Psoas muscle (tissue), 8 donors: ENCODE results near the gene LRP1. TPM values are rescaled to one million over a fixed set of nuclear protein-coding genes. Genes with fewer than 3 reads are reported as not detected.
A peak's percentile ranks its signal among the peaks of the same experiment; 100 is the strongest.

Experiments used
- ATAC-seq, 4 donors: fragments of 200-7000 bp; cut with Tn5 transposase; one replicate each; pipeline ENCODE4 v1.9.1; 2020; ENCODE audit warnings: moderate library complexity in 3 of 4, mild to moderate bottlenecking in 2 of 4
- DNase-seq, 2 donors: peaks; one replicate each; pipeline ENCODE4 v3.0.0-alpha.2; 2020
- H3K27ac ChIP-seq: fragments of 200-600 bp; one replicate; pipeline ENCODE4 v1.8.0; 2022
- H3K27me3 ChIP-seq, 3 donors: fragments of 200-600 bp in 1 of 3; one replicate each; pipeline versions ENCODE4 v1.6.1 to v1.8.0; 2013 to 2022; ENCODE audit warnings: low read length in 2 of 3, mild to moderate bottlenecking in 2 of 3, moderate library complexity in 1 of 3; ENCODE audit not compliant: insufficient read depth in 3 of 3
- H3K36me3 ChIP-seq, 2 donors: fragments of 200-600 bp in 1 of 2; one replicate each; pipeline versions ENCODE4 v1.6.1 to v1.8.0; 2013 to 2022; ENCODE audit warnings: low read depth in 1 of 2, mild to moderate bottlenecking in 1 of 2, moderate library complexity in 1 of 2; ENCODE audit not compliant: insufficient read depth in 1 of 2
- H3K4me1 ChIP-seq: fragments of 200-600 bp; one replicate; pipeline ENCODE4 v1.8.0; 2022
- H3K4me3 ChIP-seq: fragments of 200-600 bp; one replicate; pipeline ENCODE4 v1.8.0; 2022; ENCODE audit warnings: mild to moderate bottlenecking
- H3K9me3 ChIP-seq: fragments of 200-600 bp; one replicate; pipeline ENCODE4 v1.8.0; 2022
- WGBS, 3 donors: extraction: QIAGEN DNeasy Blood & Tissue Kit; methylation state at CpG; one replicate each; pipeline versions ENCODE4 v1.1.6 to v1.1.7; 2013; 5-methylcytosine and 5-hydroxymethylcytosine counted together
- intact Hi-C, 2 donors: fragments of 100-400 bp; cut with DNase I; formaldehyde crosslinking; loops; one replicate each; pipeline versions ENCODE4 v1.11.0 to v1.14.2; 2022
- polyA plus RNA-seq, 3 donors: library from polyadenylated mRNA; stranded (reverse); fragments of 200-250 nt; gene quantifications; one replicate each; pipeline ENCODE4 v1.2.3, GENCODE V29; 2013
- total RNA-seq, 4 donors: library from RNA; stranded (reverse); fragmentation: NEBNext Ultra II Directional in 2 of 4; extraction: Animal tissue kit (Norgen Biotek cat#: 25700) in 2 of 4; gene quantifications; one replicate each; pipeline versions ENCODE4 v1.2.1 to v1.2.4, GENCODE V29; 2021 to 2023
- TF ChIP-seq, protein P1 (sequence below): fragments of 200-600 bp; IDR thresholded peaks from one replicate; pipeline ENCODE4 v1.8.0; 2022; ENCODE audit warnings: antibody characterized with exemption
- donor health status: healthy with polysubstance abuse.
- donor health status: DM: no; HTN: no; CAD: no; lungs with moderate emphysema.
- donor health status: Bipolar disorder and iron deficiency.
- donor health status: healthy.
- donor health status: DM: yes; HTN: yes; CAD: no.
- donor health status: DM: no; HTN: no; CAD: no.
- donor health status: DM: no; HTN: no; CAD: no.
- donor health status: DM: yes; HTN: yes; CAD: no.

LRP1 gene
- total and polyA plus RNA-seq, 7 donors, result 10.7 to 50.6 (median 33.1) TPM

- Histone ChIP-seq H3K27me3 (no peaks in the 10 kb centered on the region), H3K36me3 (peaks cover 0 to 49% of the 10 kb centered on the region in 2 donors), H3K4me1 (no peaks in the 10 kb centered on the region), H3K27ac (no peak overlapping the region), H3K9me3 (no peaks in the 10 kb centered on the region), H3K4me3 (no peak overlapping the region)
- ATAC-seq (no peak), DNase-seq (no peak)
- WGBS, 3 donors, result 87 to 90% (median 89%) methylated on average over 3 of the region's 3 CpGs
- TF ChIP-seq, protein P1, sequence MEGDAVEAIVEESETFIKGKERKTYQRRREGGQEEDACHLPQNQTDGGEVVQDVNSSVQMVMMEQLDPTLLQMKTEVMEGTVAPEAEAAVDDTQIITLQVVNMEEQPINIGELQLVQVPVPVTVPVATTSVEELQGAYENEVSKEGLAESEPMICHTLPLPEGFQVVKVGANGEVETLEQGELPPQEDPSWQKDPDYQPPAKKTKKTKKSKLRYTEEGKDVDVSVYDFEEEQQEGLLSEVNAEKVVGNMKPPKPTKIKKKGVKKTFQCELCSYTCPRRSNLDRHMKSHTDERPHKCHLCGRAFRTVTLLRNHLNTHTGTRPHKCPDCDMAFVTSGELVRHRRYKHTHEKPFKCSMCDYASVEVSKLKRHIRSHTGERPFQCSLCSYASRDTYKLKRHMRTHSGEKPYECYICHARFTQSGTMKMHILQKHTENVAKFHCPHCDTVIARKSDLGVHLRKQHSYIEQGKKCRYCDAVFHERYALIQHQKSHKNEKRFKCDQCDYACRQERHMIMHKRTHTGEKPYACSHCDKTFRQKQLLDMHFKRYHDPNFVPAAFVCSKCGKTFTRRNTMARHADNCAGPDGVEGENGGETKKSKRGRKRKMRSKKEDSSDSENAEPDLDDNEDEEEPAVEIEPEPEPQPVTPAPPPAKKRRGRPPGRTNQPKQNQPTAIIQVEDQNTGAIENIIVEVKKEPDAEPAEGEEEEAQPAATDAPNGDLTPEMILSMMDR, result no peak
- intact Hi-C loops, result no loop called here
Observed at GRCh38 chr12:57164454-57164853, 36.2 kb downstream of the LRP1 start.

- Histone ChIP-seq H3K27me3 (no peaks in the 10 kb centered on the region), H3K9me3 (no peaks in the 10 kb centered on the region), H3K4me3 (no peak overlapping the region), H3K4me1 (no peaks in the 10 kb centered on the region), H3K36me3 (peaks cover 0 to 50% of the 10 kb centered on the region in 2 donors), H3K27ac (no peak overlapping the region)
- intact Hi-C loops, result no loop called here
- WGBS, 3 donors, result 76 to 81% (median 79%) methylated on average over 13 of the region's 13 CpGs
- DNase-seq (no peak), ATAC-seq (no peak)
- TF ChIP-seq, protein P1, result no peak
Observed at GRCh38 chr12:57164966-57165625, 36.8 kb downstream of the LRP1 start.

- TF ChIP-seq, protein P1, result no peak
- WGBS, 3 donors, result 78 to 79% (median 78%) methylated on average over 19 of the region's 19 CpGs
- Histone ChIP-seq H3K36me3 (peaks cover 0 to 53% of the 10 kb centered on the region in 2 donors), H3K27me3 (no peaks in the 10 kb centered on the region), H3K4me3 (no peak overlapping the region), H3K9me3 (no peaks in the 10 kb centered on the region), H3K4me1 (no peaks in the 10 kb centered on the region), H3K27ac (no peak overlapping the region)
- intact Hi-C loops, result no loop called here
- ATAC-seq, result peak in 1 of 4 donors; percentile 20
- no peak for DNase-seq
Observed at GRCh38 chr12:57165741-57166140, 37.5 kb downstream of the LRP1 start.

DNA sequence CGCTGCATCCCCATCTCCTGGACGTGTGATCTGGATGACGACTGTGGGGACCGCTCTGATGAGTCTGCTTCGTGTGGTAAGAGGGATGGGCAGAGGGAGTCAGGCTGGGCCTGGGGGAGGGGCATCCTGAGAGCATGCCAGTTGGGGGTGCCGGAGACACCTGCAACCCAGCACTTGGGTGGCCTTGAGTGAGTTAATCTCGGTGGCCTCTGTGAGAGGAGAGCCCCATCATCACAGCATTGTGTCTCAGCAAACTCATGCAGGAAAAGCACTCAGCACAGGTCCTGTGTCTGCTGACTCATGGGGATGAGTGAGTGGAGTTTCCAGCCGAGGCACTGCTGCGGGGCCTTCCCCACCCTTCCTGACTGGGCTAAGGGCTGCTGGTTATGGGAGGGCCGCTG lies 38.7 kb downstream of the LRP1 start:
- no peaks in the 10 kb centered on the region for H3K4me1 ChIP-seq
- no peak overlapping the region for H3K4me3 ChIP-seq
- DNase-seq (no peak), ATAC-seq (no peak)
- TF ChIP-seq, protein P1, result no peak
- no peaks in the 10 kb centered on the region for H3K9me3 ChIP-seq
- WGBS, 3 donors, result 68 to 71% (median 70%) methylated on average over 10 of the region's 10 CpGs
- H3K36me3 ChIP-seq, result peaks cover 0 to 43% of the 10 kb centered on the region in 2 donors
- H3K27ac ChIP-seq, result no peak overlapping the region
- intact Hi-C loops, result no loop called here
- no peaks in the 10 kb centered on the region for H3K27me3 ChIP-seq

DNA sequence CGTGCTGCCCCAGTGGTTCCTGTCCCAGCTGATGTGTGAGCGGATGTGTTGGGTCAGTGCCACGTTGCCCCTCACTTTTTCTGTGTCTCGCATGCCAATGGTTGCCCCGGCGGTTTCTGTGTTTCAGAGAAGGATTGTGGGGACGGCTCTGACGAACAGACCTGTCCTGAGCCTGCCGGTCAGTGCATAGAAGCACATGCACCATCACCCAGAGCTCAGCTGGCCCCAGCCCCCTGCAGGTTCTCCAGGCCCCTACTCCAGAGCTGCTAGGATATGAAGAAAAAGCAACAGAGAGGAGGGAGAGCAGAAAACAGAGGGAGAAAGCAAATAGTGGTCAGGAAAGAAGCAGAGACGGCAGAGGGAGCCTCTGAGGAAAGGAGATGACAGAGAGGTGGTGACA lies 39.8 kb downstream of the LRP1 start:
- Histone ChIP-seq H3K4me1 (no peaks in the 10 kb centered on the region), H3K27ac (no peak overlapping the region), H3K9me3 (no peaks in the 10 kb centered on the region), H3K4me3 (no peak overlapping the region), H3K36me3 (peaks cover 0 to 43% of the 10 kb centered on the region in 2 donors), H3K27me3 (no peaks in the 10 kb centered on the region)
- 80 to 83% (median 80%) methylated on average over 10 of the region's 10 CpGs for WGBS, 3 donors
- DNase-seq (no peak), ATAC-seq (no peak)
- TF ChIP-seq, protein P1, result no peak
- intact Hi-C loops, result no loop called here
